GM12878 (cell line): ENCODE results near the gene GPR153. TPM values are rescaled to one million over a fixed set of nuclear protein-coding genes. Genes with fewer than 3 reads are reported as not detected.

Source experiments
- ATAC-seq: fragments of 200-7000 bp; cut with Tn5 transposase; 3 replicates; pipeline ENCODE4 v1.9.1; 2020; ENCODE audit warnings: mild to moderate bottlenecking, moderate library complexity
- BruUV-seq: library from RNA; stranded (reverse); fragments of 400-500 nt; replicated peaks from 2 replicates; lab custom pipeline; 2021; lab: Mats Ljungman, UMichigan
- CTCF ChIA-PET: fragments of 300-600 bp; sonication (Branson Sonifier 250); formaldehyde crosslinking; extraction: SDS; loops from one replicate; lab custom pipeline; 2021; ENCODE audit warnings: inconsistent platforms; lab: Yijun Ruan, JAX
- POLR2A ChIA-PET: fragments of 350-600 bp; formaldehyde crosslinking; extraction: SDS; loops from one replicate; lab custom pipeline; 2021; ENCODE audit warnings: inconsistent platforms; lab: Charles Lee
- RAD21 ChIA-PET: fragments of 300-600 bp; sonication (Branson Sonifier 250); formaldehyde crosslinking; loops from one replicate; lab custom pipeline; 2023; ENCODE audit warnings: antibody characterized with exemption; ENCODE audit not compliant: unreplicated experiment; lab: Charles Lee
- SMC1A ChIA-PET: fragments of 300-600 bp; sonication (Branson Sonifier 250); formaldehyde crosslinking; loops from one replicate; lab custom pipeline; 2023; ENCODE audit not compliant: unreplicated experiment, uncharacterized antibody; lab: Charles Lee
- DNase-seq: peaks from one replicate; pipeline ENCODE4 v3.0.0-alpha.2; 2011; ENCODE audit warnings: low read depth, low spot score
- FAIRE-seq: peaks from 3 replicates; lab custom pipeline; 2011; peaks lifted over from hg19 to GRCh38; lab: Jason Lieb, UNC
- H2AFZ ChIP-seq: 2 replicates; pipeline ENCODE4 v1.6.0; 2011; ENCODE audit warnings: low read depth, low read length, control low read depth; ENCODE audit not compliant: control insufficient read depth
- H3K27ac ChIP-seq: 2 replicates; pipeline ENCODE4 v1.5.1; 2011; ENCODE audit warnings: control low read depth; ENCODE audit not compliant: control insufficient read depth, insufficient read depth
- H3K27me3 ChIP-seq, 2 experiments: replicated peaks in 1 of 2; 2 replicates each; pipeline versions ENCODE4 v1.6.0 to v1.6.1; 2011; ENCODE audit warnings: low read length in 1 of 2; ENCODE audit not compliant: control insufficient read depth in 2 of 2, insufficient read depth in 2 of 2
- H3K36me3 ChIP-seq, 2 experiments: 2 replicates each; pipeline ENCODE4 v1.5.1; 2011; ENCODE audit warnings: low read length in 1 of 2; ENCODE audit not compliant: control insufficient read depth in 2 of 2, insufficient read depth in 2 of 2
- H3K4me1 ChIP-seq: 2 replicates; pipeline ENCODE4 v1.6.1; 2011; ENCODE audit warnings: mild to moderate bottlenecking, low read length, moderate library complexity, mixed read lengths; ENCODE audit not compliant: control insufficient read depth, insufficient read depth
- H3K4me2 ChIP-seq: 2 replicates; pipeline ENCODE4 v1.6.0; 2011; ENCODE audit warnings: control low read depth; ENCODE audit not compliant: control insufficient read depth, insufficient read depth
- H3K4me3 ChIP-seq: fragments of 200-600 bp; sonication (generic); 2 replicates; pipeline ENCODE4 v1.5.1; 2016
- H3K79me2 ChIP-seq: 2 replicates; pipeline ENCODE4 v1.6.0; 2011; ENCODE audit warnings: low read length; ENCODE audit not compliant: control insufficient read depth, insufficient read depth
- H3K9ac ChIP-seq: 2 replicates; pipeline ENCODE4 v1.8.0; 2011; ENCODE audit warnings: low read length, control low read depth, mixed read lengths; ENCODE audit not compliant: control insufficient read depth, insufficient read depth
- H3K9me3 ChIP-seq: replicated peaks from 3 replicates; pipeline ENCODE4 v1.5.1; 2011; ENCODE audit warnings: mild to moderate bottlenecking, low read length; ENCODE audit not compliant: control insufficient read depth, insufficient read depth
- H4K20me1 ChIP-seq: 2 replicates; pipeline ENCODE4 v1.6.0; 2011; ENCODE audit not compliant: control insufficient read depth, insufficient read depth
- BHLHE40 ChIP-seq, 2 experiments: fragments of 450-650 bp in 1 of 2; IDR thresholded peaks; 2 replicates each; pipeline ENCODE4 v1.6.1; 2011 to 2017; ENCODE audit warnings: low read depth in 2 of 2, borderline replicate concordance in 1 of 2, improper control_type of control experiment in 1 of 2, low read length in 1 of 2, mild to moderate bottlenecking in 1 of 2
- MEF2B ChIP-seq: fragments of 450-650 bp; IDR thresholded peaks from 2 replicates; pipeline ENCODE4 v1.6.1; 2018; ENCODE audit warnings: mild to moderate bottlenecking, moderate library complexity; ENCODE audit not compliant: partially characterized antibody, poor library complexity, severe bottlenecking
- MTA3 ChIP-seq: IDR thresholded peaks from 2 replicates; pipeline ENCODE4 v1.6.1; 2012; ENCODE audit warnings: low read length, inconsistent platforms, borderline replicate concordance
- POLR2AphosphoS5 ChIP-seq: IDR thresholded peaks from 2 replicates; pipeline ENCODE4 v1.6.1; 2011; ENCODE audit warnings: mild to moderate bottlenecking, low read length, inconsistent platforms
- SPI1 ChIP-seq: IDR thresholded peaks from 2 replicates; pipeline ENCODE4 v1.6.1; 2011; ENCODE audit warnings: low read depth, mild to moderate bottlenecking, low read length, moderate library complexity, borderline replicate concordance; ENCODE audit not compliant: insufficient read depth
- WGBS: methylation state at CpG from one replicate; pipeline ENCODE4 v1.1.6; 2016; ENCODE audit warnings: low lambda C conversion rate; ENCODE audit not compliant: insufficient replicate concordance, insufficient coverage; ENCODE audit errors: missing lambda C conversion rate; 5-methylcytosine and 5-hydroxymethylcytosine counted together
- in situ Hi-C: fragments of 300-500 bp; cut with MboI; formaldehyde crosslinking; loops from 9 replicates; pipeline ENCODE4 v1.14.3; 2018; ENCODE audit warnings: mixed read lengths
- intact Hi-C: fragments of 100-400 bp; cut with micrococcal nuclease; formaldehyde crosslinking; loops from one replicate; pipeline ENCODE4 v1.14.2; 2022; ENCODE audit not compliant: unreplicated experiment
- polyA plus RNA-seq, 11 experiments: library from polyadenylated mRNA; depleted of rRNA in 4 of 11; unstranded in 6 of 11; stranded (reverse) in 5 of 11; fragments of >200 nt; fragmentation: Nextera tagmentation in 4 of 11; fragmentation: Illumina TruSeq in 1 of 11; extraction: Ambion mirVana in 4 of 11; extraction: Trizol in 1 of 11; gene quantifications; 1 replicate in 1 of 11; 2 replicates in 10 of 11; pipeline versions ENCODE4 v1.2.1 to v1.2.3, GENCODE V29; 2011 to 2016; ENCODE audit warnings: inconsistent platforms in 2 of 11, missing spikeins in 2 of 11, low read depth in 1 of 11
- total RNA-seq, 4 experiments: library from RNA; depleted of rRNA in 3 of 4; stranded (reverse); fragments of >200 nt in 3 of 4; fragmentation: Illumina TruSeq in 1 of 4; extraction: Trizol in 1 of 4; gene quantifications; 2 replicates each; pipeline versions ENCODE4 v1.2.1 to v1.2.3, GENCODE V29; 2013 to 2021
- TF ChIP-seq, protein P1 (sequence below): fragments of 450-650 bp; IDR thresholded peaks from 2 replicates; pipeline ENCODE4 v1.6.1; 2016; ENCODE audit warnings: mild to moderate bottlenecking

The GPR153 gene
- total and polyA plus RNA-seq, 10 of the 15 experiments (the other 5 are each of a cell fraction or from before 2014, with no cell fraction given): 0.04 to 2.2 (median 0.54) TPM

- H2AFZ ChIP-seq: no peak overlapping the region
- 16% methylated on average over 43 of the region's 71 CpGs for WGBS
- SMC1A ChIA-PET: no interaction called here
- H3K9me3 ChIP-seq: no peaks in the 10 kb centered on the region
- DNase-seq (no peak), FAIRE-seq (no peak)
- H3K4me2 ChIP-seq: no peak overlapping the region
- intact Hi-C loops: no loop called here
- BruUV-seq: no TSS peak
- H3K4me3 ChIP-seq: no peak overlapping the region
- no peak for TF ChIP-seq MTA3
- TF ChIP-seq, protein P1, sequence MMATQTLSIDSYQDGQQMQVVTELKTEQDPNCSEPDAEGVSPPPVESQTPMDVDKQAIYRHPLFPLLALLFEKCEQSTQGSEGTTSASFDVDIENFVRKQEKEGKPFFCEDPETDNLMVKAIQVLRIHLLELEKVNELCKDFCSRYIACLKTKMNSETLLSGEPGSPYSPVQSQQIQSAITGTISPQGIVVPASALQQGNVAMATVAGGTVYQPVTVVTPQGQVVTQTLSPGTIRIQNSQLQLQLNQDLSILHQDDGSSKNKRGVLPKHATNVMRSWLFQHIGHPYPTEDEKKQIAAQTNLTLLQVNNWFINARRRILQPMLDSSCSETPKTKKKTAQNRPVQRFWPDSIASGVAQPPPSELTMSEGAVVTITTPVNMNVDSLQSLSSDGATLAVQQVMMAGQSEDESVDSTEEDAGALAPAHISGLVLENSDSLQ: no peak
- no peak for TF ChIP-seq BHLHE40 (IDR thresholded peaks at IDR 0.05; ENCODE audit: borderline replicate concordance in 1 of 2, low read depth in 2 of 2, low read length in 1 of 2)
- no peak for TF ChIP-seq POLR2AphosphoS5
- TF ChIP-seq MEF2B: no peak
- TF ChIP-seq SPI1: no peak
- TF ChIP-seq, all 136 proteins: peak for 0
- no peaks in the 10 kb centered on the region for H4K20me1 ChIP-seq
- H3K79me2 ChIP-seq: no peaks in the 10 kb centered on the region
- H3K36me3 ChIP-seq: no peaks in the 10 kb centered on the region
- H3K9ac ChIP-seq: no peak overlapping the region
- ChIA-PET RAD21 (interaction anchor here (0.7 kb wide), 1 partner anchor 111 kb away, joined by 3 read pairs; no protein-coding TSS in a partner anchor), CTCF (interaction anchor here (0.5 to 5.2 kb wide), 5 partner anchors 48 to 157 kb away, joined by 3 to 47 read pairs (median 3); no protein-coding TSS in a partner anchor), POLR2A (no interaction called here)
- H3K4me1 ChIP-seq: peaks cover 5% of the 10 kb centered on the region
- in situ Hi-C loops: loop anchor here (5.0 kb wide), 2 partner anchors 97 to 152 kb away; no protein-coding TSS in a partner anchor
- peaks cover 0 to 7% of the 10 kb centered on the region in 2 experiments; a peak in 3 of 4 replicates for H3K27me3 ChIP-seq
- ATAC-seq: no peak
- H3K27ac ChIP-seq: no peak overlapping the region
These were observed 10.9 kb downstream of the GPR153 start for GRCh38 chr1:6249739-6250689.
